Keratinocyte (primary cell): Measurements from ENCODE around the gene NTSR1. TPM values are rescaled to one million over a fixed set of nuclear protein-coding genes. Genes with fewer than 3 reads are reported as not detected.

Experiments
- DNase-seq: peaks from one replicate; pipeline ENCODE4 v3.0.0-alpha.2; 2011; ENCODE audit warnings: low read depth, missing footprints, low spot score
- FAIRE-seq: peaks from 2 replicates; lab custom pipeline; 2011; peaks lifted over from hg19 to GRCh38; lab: Jason Lieb, UNC
- H2AFZ ChIP-seq: 2 replicates; pipeline ENCODE4 v1.6.0; 2012; ENCODE audit warnings: low read length, control low read depth, inconsistent platforms; ENCODE audit not compliant: control insufficient read depth
- H3K27ac ChIP-seq: 2 replicates; pipeline ENCODE4 v1.5.1; 2011; ENCODE audit warnings: low read length; ENCODE audit not compliant: control insufficient read depth, insufficient read depth
- H3K27me3 ChIP-seq: 3 replicates; pipeline ENCODE4 v1.6.0; 2011; ENCODE audit warnings: low read length; ENCODE audit not compliant: control insufficient read depth, insufficient read depth; ENCODE audit errors: extremely low read depth
- H3K36me3 ChIP-seq, 2 experiments: 2 replicates in 1 of 2; 3 replicates in 1 of 2; pipeline ENCODE4 v1.5.1; 2011; ENCODE audit warnings: low read length in 2 of 2, mild to moderate bottlenecking in 1 of 2; ENCODE audit not compliant: control insufficient read depth in 2 of 2, insufficient read depth in 2 of 2; ENCODE audit errors: extremely low read depth in 1 of 2
- H3K4me1 ChIP-seq: 3 replicates; pipeline ENCODE4 v1.5.1; 2011; ENCODE audit warnings: low read length; ENCODE audit not compliant: control insufficient read depth, insufficient read depth; ENCODE audit errors: extremely low read depth
- H3K4me2 ChIP-seq: 3 replicates; pipeline ENCODE4 v1.6.0; 2011; ENCODE audit warnings: low read depth, low read length; ENCODE audit not compliant: control insufficient read depth, insufficient read depth; ENCODE audit errors: extremely low read depth
- H3K4me3 ChIP-seq, 3 experiments: fragments of 200-600 bp in 1 of 3; sonication (generic) in 1 of 3; 2 replicates in 2 of 3; 3 replicates in 1 of 3; pipeline ENCODE4 v1.5.1; 2011 to 2016; ENCODE audit warnings: low read length in 3 of 3, mild to moderate bottlenecking in 3 of 3, control low read depth in 2 of 3, inconsistent platforms in 1 of 3, low read depth in 1 of 3, mixed read lengths in 1 of 3, mixed run types in 1 of 3, moderate library complexity in 1 of 3; ENCODE audit not compliant: control insufficient read depth in 2 of 3, insufficient read depth in 2 of 3; ENCODE audit errors: extremely low read depth in 1 of 3
- H3K79me2 ChIP-seq: 2 replicates; pipeline ENCODE4 v1.6.0; 2012; ENCODE audit warnings: low read length; ENCODE audit not compliant: control insufficient read depth, insufficient read depth
- H3K9ac ChIP-seq: 3 replicates; pipeline ENCODE4 v1.6.0; 2011; ENCODE audit warnings: low read length; ENCODE audit not compliant: control insufficient read depth, insufficient read depth; ENCODE audit errors: extremely low read depth
- H3K9me1 ChIP-seq: 3 replicates; pipeline ENCODE4 v1.6.0; 2011; ENCODE audit warnings: low read length; ENCODE audit not compliant: control insufficient read depth, insufficient read depth; ENCODE audit errors: extremely low read depth
- H3K9me3 ChIP-seq: 2 replicates; pipeline ENCODE4 v1.5.1; 2012; ENCODE audit warnings: low read depth, low read length; ENCODE audit not compliant: control insufficient read depth
- H4K20me1 ChIP-seq: 3 replicates; pipeline ENCODE4 v1.6.0; 2011; ENCODE audit warnings: low read length; ENCODE audit not compliant: control insufficient read depth, insufficient read depth; ENCODE audit errors: extremely low read depth
- CTCF ChIP-seq, 3 experiments: IDR thresholded peaks in 1 of 3; conservative IDR thresholded peaks in 1 of 3; optimal IDR thresholded peaks in 1 of 3; 2 replicates in 2 of 3; 3 replicates in 1 of 3; pipeline versions ENCODE3 to v1.5.1; 2011; ENCODE audit warnings: low read length in 3 of 3, mild to moderate bottlenecking in 3 of 3, moderate library complexity in 2 of 3, control low read depth in 1 of 3, inconsistent platforms in 1 of 3; ENCODE audit not compliant: insufficient read depth in 2 of 3; ENCODE audit errors: extremely low read depth in 1 of 3
- EZH2 ChIP-seq: IDR thresholded peaks from one replicate; pipeline ENCODE4 v1.6.1; 2012; ENCODE audit warnings: inconsistent platforms, mild to moderate bottlenecking, low read length, moderate library complexity
- dilution Hi-C: fragments of 300-500 bp; cut with MboI; formaldehyde crosslinking; loops from one replicate; pipeline ENCODE4 v1.7.0; 2020; ENCODE audit warnings: low sequenced_read_pairs; ENCODE audit not compliant: extremely low pct_ligation_motif_present
- polyA plus RNA-seq, 5 experiments: library from polyadenylated mRNA; depleted of rRNA in 3 of 5; stranded (reverse) in 3 of 5; stranded (forward) in 1 of 5; unstranded in 1 of 5; fragments of >200 nt; gene quantifications; 1 replicate in 1 of 5; 2 replicates in 3 of 5; 3 replicates in 1 of 5; pipeline versions ENCODE4 v1.2.1 to v1.2.3, GENCODE V29; 2011 to 2012; ENCODE audit warnings: missing spikeins in 2 of 5, low read depth in 1 of 5, low replicate concordance in 1 of 5

The NTSR1 gene
- polyA plus RNA-seq, 1 donor (not counting 4 experiments of a cell fraction or from before 2014, with no cell fraction given) = 0.55 TPM

- H2AFZ ChIP-seq = no peak overlapping the region
- no peaks in the 10 kb centered on the region for H3K9me3 ChIP-seq
- DNase-seq (no peak), FAIRE-seq (no peak)
- no peaks in the 10 kb centered on the region for H4K20me1 ChIP-seq
- H3K27me3 ChIP-seq = peaks cover 56% of the 10 kb centered on the region
- H3K4me2 ChIP-seq = no peak overlapping the region
- no peaks in the 10 kb centered on the region for H3K9me1 ChIP-seq
- H3K4me3 ChIP-seq = no peak overlapping the region
- no peak overlapping the region for H3K27ac ChIP-seq
- no peak overlapping the region for H3K9ac ChIP-seq
- no peaks in the 10 kb centered on the region for H3K79me2 ChIP-seq
- dilution Hi-C loops = no loop called here
- H3K4me1 ChIP-seq = peaks cover 18% of the 10 kb centered on the region
- no peaks in the 10 kb centered on the region for H3K36me3 ChIP-seq
- TF ChIP-seq EZH2 (no peak), CTCF (optimal IDR thresholded peaks at IDR 0.05 in 1 of 3, IDR thresholded peaks at IDR 0.05 in 1 of 3, conservative IDR thresholded peaks at IDR 0.05 in 1 of 3; ENCODE audit: extremely low read depth in 1 of 3, insufficient read depth in 2 of 3, low read length in 3 of 3) (no peak)
These were observed 9.3 kb upstream of the NTSR1 start for GRCh38 chr20:62699296-62699695.

- TF ChIP-seq CTCF (optimal IDR thresholded peaks at IDR 0.05 in 1 of 3, IDR thresholded peaks at IDR 0.05 in 1 of 3, conservative IDR thresholded peaks at IDR 0.05 in 1 of 3; ENCODE audit: extremely low read depth in 1 of 3, insufficient read depth in 2 of 3, low read length in 3 of 3) = no peak
- no peak for TF ChIP-seq EZH2
- Histone ChIP-seq H3K27ac (no peak overlapping the region), H3K4me2 (no peak overlapping the region), H3K36me3 (no peaks in the 10 kb centered on the region), H3K9me1 (no peaks in the 10 kb centered on the region), H4K20me1 (no peaks in the 10 kb centered on the region), H3K4me1 (peaks cover 22% of the 10 kb centered on the region), H3K79me2 (no peaks in the 10 kb centered on the region), H3K27me3 (peaks cover 51% of the 10 kb centered on the region), H3K4me3 (no peak overlapping the region), H2AFZ (no peak overlapping the region), H3K9ac (no peak overlapping the region), H3K9me3 (no peaks in the 10 kb centered on the region)
- dilution Hi-C loops = no loop called here
- DNase-seq = no peak
- FAIRE-seq = no peak
These were observed 8.9 kb upstream of the NTSR1 start for GRCh38 chr20:62699741-62700140.
